HG03135 (cell line): Measurements from ENCODE around the gene ATP6V1G3.
"Not testable (repeated sequence)": the region's sequence is repeated elsewhere in the genome, so short reads cannot be mapped to it uniquely, and the experiment has no call there.

Experiments used
- ATAC-seq: cut with Tn5 transposase; IDR thresholded peaks from one replicate; pipeline ENCODE4 v1.9.1; 2021; ENCODE audit warnings: mild to moderate bottlenecking, moderate library complexity; ENCODE audit not compliant: unreplicated experiment

The ATP6V1G3 gene

DNA sequence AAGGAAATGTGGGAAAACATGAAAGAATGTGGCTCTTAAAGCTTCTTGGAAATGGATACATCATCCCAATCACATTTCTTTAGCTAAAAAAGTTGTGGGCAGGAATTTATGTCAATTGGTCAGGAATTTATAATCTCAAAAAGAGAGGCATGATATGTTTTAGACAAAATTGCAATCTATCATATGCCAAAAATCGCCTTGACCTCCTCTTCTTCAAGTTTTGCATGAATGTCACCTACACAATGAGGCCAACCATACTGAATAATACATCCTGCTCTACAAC is 42.4 kb downstream of the ATP6V1G3 start:
- ATAC-seq, result no peak

DNA sequence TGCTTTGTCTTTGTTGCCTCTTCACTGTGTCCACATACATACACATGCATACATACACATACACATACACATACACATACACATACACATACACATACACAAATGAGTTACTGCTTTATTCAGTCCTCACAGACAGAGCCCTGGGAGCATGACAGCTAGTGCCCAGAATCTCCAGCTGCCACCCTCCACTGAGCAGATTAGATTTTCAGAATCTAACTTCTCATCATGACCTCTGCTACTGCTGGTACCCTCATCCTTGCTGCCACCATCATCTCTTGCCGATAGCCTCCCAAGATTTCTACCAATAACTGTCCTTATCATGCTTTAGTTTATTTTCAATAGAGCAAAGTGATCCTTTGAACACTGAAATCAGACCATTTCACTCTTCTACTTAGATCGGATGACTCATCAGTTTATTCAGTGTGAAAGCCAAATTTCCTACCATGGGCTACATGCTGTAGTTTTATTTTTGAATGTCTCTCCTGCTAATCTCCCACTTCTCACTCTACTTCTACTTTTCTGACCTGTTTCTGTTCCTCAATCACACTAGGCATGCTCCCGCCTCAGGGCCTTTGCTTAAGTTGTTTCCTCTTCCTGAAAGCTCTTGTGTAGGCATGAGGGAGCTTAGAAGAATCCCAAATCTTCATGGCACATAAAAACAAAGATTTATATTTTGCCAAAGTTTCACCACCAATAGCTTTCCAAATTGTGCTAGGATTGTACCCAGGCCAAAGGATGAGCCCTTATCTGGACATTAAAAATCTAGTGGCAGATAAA is 43.0 kb downstream of the ATP6V1G3 start:
- no peak for ATAC-seq

DNA sequence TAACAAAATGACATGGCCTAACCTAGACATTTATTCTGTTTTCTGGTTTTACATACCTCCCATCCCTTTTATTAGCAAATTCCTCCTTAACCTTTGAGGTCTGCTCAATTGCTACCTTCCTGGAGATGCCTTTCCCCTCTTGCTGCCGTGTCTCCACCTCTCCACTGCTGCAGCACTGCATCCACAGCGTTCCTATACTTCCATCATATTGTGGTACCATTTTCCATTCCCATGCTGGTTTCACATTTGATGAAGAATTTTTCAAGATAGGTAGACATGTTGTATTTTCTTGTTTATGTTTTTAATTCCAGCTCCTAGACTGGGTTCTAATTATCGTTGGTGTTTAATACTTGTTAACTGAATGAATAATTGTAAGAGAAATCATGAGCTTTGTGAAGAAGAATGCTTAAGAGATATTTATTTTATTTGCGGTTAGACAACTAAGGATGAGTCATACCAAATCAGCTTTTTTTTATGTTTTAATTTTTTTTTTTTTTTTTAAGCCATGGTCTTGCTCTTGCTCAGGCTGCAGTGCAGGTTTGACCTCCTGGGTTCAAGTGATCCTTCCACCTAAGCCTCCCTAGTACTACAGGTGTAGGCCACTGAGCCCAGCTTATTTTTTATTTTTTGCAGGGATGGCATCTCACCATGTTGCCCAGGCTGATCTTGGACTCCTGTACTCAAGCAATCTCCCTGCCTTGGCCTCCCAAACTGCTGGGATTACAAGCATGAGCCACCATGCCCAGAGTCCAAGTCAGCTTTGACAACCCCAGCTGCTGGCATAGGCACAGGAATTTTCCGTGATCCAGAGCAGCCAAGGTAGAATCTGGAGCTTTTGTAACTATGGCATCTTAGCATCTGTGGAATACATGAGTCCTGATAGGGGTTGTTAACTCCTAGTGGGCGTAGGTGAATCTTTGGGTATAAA is 44.0 kb downstream of the ATP6V1G3 start:
- no peak for ATAC-seq

DNA sequence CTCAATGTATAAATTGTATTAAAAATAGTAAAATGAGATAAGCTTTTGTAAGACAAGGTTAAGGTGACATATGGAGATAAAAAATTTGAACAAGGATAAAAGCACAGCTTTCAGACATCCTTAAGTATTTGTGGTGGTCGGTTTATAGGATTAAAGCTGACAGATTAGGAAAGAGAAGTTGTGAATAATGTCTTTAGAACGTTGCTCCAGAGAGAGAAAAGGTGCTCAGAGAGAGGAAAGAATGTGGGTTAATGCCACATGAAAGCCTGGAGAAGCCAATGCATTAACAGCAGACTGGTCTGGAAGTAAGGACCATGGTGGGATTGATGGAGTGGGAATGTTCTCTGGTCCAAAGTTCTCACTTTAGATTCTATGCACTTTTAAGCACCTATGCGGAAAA is 44.8 kb downstream of the ATP6V1G3 start:
- no peak for ATAC-seq

DNA sequence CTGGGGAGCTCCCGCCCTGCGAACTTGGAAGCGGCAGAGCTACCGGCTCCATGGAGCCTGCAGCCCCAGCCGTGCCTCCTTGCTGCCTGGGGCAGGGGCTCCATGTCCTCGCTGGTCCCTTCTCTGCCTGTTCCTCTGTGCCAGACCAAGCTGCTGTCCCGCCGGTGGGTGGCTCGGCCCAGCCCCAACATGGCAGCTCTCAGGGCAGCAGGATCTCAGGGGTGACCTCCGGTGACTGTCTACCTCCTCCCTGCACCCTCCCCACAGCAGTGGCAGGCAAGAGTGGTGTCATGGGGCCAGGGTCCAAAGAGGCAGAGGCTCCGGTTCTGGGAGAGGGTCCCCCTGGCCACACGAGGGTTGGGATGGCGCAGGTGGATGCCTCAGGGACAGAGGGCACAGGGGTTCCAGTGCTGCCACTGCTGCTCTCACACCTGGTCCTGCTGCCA is 45.8 kb downstream of the ATP6V1G3 start:
- no peak for ATAC-seq

DNA sequence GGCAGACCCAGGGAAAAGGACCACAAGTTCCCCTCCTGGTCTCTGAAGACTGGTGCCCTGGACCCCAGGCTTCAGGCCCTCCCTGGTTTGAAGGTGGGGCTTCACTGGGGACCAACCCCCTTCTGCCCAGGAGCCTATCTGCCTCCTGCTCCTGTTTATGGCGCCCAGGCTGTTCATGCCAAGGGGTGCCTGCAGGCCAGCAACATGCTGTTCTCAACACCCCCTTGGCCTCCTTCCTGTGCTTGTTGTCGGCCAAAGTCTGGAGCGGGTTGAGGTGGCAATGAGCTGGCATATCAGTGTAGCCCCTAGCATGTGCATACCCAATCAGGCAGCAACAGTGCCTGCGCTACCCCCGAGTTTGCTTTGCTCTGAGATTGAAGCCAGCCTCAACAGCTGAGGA is 46.3 kb downstream of the ATP6V1G3 start:
- no peak for ATAC-seq

DNA sequence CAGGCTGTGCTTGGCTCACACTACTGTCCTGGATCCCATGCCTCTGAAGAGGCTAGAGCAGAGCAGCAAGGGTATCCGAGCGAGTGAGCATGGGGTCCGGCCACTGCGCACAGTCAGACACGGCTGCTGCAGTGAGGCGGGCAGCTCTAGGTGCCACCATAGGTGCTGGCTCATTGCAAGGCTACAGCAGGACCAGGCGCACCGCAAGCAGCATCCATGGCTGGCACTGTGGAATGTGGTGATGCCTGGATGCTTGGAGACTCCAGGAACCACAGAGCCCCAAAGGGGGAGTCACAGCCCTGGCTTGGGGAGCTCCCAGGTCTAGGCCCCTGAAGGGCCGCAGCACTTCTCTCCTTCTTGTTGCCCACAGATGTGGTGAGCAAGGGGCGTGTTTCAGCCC is 47.2 kb downstream of the ATP6V1G3 start:
- no peak for ATAC-seq

DNA sequence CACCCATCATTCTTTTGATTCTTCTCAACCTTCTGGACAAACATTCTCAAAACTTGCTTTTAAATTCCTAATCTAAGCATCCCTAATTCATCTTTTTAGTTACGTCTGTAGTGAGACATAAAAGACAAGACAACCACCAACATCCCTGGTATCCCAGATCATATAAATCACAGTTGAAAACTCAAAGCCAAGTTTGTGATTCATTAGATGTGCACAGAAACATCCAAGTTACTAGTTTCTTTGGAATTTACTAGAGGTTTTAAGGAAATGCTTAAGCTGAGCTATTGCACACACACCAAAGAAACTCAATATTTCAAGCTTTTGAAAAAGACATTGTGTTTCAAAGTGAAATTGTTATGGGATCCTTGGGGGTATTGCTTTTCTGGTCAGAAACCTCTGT is 47.6 kb downstream of the ATP6V1G3 start:
- ATAC-seq, result no peak

DNA sequence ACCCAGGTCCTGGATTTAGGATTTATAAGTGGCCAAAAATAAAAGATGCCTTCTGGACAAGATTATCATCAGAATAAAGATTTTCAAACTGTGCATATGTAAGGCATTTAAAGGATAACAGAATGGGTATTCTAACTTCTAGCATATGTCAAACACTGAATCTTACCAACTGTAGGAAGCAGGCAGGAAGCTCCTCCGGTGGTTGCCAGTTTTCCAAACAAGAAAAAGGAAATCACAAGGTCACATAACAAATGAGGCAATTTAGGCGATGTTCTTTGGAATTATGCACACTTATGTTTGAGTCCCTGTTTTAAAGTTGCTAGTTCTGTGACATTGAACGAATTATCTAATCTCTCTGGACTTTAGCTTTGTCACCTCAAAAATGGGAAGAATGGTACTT is 48.9 kb downstream of the ATP6V1G3 start:
- no peak for ATAC-seq

DNA sequence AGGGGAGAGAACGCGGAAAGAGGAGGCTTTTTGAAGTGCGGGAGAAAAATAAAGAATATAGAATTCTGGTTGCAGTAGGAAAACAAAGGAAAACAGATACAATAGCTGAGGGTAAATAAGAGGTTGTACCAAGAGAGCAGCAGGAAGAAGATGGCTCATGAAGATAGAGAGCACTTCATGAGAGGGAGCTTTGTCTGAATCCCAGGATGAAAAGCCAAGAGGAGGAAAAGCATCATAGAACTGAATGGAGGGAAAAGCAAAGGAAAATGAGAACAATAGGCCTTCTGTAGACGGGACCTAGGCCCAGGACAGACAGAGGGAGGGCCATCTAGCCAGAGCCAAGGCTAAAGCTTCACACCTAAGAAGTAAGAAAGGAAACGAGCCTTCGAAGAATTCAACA is 49.5 kb downstream of the ATP6V1G3 start:
- no peak for ATAC-seq

DNA sequence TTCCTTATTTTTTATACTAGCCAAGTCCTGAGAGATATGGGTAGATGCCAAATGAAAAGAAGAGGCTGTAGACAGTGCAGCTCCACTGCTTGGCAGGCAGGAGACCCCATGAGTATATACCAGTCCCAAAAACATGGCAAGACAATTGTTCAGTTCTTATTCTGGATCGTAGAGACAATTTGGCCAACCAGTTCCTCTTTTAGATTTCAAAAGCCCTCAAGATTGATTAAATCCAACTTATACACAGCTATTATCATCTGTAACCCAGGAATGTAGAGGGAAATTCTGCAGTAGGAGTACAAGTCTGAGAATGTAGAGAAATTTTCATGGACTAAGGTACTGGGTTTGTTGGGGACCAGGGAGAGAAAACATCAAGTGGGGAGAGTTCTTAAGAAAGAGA is 50.3 kb downstream of the ATP6V1G3 start:
- ATAC-seq, result no peak

DNA sequence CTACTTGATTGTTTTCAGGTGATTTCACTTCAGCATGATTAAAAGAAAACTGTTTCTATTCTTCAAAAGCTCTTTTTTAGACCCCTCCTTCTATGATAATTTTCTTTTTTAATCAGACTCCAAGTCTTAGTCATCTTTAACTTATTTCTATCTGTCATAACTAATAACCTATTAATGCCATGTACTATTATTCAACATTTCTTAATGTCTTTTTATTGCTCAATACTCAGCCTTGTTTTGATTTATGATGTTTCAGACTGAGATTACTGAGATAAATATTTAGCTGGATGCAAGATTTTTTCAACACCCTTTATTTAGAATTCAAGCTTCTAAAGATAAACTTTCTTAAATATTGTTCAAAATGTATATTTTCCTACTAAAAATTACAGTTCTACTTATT is 53.6 kb downstream of the ATP6V1G3 start:
- no peak for ATAC-seq

DNA sequence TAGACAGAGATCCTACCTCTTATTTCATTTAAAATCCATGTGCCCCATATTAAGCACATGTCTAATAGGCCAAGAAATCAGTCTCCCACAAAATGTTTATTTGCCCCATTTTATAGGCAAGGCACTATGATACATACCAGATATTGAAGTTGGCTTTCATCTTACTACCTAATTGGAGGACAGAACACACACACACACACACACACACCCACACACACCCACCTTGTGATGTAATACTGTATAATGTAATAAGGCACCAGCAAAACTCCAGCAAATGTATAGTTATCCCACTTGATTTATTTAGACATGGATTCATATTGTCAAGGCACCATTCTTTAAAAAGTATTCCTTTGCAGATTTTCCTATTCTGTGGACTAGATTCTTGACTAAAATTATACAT is 56.8 kb downstream of the ATP6V1G3 start:
- ATAC-seq, result no peak

DNA sequence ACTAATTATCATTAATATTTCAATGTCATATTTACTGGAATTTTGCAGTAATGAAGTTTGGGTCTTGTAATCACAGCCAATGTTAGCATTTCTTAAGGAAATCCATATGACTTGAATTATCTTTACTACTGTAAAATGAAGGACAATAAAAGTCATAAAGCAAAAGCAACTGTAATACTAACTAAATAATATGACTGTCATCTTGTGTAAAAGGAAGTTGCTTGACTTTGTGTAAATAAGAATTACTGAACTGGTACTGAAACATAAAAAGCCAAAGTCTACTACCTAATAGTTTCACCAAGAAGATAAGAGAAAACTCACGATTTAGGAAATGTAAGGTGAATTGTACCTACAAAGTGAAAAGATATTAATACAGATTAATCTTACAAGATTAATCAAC is 57.5 kb downstream of the ATP6V1G3 start:
- ATAC-seq, result no peak

DNA sequence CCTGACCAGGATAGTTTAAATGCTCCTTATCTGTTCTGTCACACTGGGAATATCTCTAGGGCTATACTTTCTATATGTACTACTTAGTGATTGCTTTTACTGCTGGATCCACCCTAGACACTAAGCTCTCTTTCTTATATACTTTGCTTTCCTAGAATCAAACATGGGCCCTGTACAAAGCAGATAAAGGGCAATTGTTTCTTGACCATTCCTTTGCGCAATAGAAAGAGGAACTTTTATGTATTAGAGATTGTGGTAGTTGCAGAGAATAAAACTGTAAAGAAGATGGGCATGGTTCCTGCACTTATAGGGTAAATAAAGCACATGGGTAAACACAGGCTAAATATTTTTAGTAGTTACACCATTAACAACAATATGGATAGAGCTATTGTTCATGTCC is 58.8 kb downstream of the ATP6V1G3 start:
- ATAC-seq, result no peak

DNA sequence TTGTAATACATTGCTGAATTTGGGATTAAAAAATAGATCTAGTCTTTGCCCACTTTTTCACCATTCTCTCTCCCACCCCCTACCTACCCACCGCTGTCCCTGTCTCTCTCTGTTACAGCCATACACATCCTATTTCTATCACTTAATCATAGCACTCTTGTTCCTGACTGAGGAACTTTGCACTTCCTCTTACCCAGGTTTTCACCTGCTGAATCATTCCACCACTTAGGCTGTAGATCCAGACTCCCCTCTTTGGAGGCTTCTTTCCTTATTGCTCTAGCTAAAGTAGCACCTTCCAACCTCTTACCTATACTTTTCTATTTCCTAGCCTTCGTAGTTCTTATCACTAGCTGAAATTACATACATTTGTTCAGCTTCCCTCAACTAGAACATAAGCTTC is 59.6 kb downstream of the ATP6V1G3 start:
- no peak for ATAC-seq

DNA sequence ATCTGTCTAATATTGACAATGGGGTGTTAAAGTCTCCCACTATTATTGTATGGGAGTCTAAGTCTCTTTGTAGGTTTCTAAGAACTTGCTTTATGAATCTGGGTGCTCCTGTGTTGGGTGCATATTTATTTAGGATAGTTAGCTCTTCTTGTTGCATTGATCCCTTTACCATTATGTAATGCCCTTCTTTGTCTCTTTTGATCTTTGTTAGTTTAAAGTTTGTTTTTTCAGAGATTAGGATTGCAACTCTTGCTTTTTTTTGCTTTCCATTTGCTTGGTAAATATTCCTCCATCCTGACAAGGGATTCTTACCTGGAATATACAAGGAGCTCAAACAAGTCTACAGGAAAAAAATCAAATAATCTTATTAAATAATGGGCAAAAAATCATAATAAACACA is 63.1 kb downstream of the ATP6V1G3 start:
- not testable (repeated sequence) for ATAC-seq
